IPS-18a (cell line): ENCODE measurements around the gene CEP162.
"Not testable (repeated sequence)": the region's sequence is repeated elsewhere in the genome, so short reads cannot be mapped to it uniquely, and the experiment has no call there.

Experiments used
- H3K27ac ChIP-seq: one replicate; pipeline ENCODE4 v1.5.1; 2013; ENCODE audit warnings: low read length
- H3K27me3 ChIP-seq: one replicate; pipeline ENCODE4 v1.6.1; 2013; ENCODE audit warnings: mild to moderate bottlenecking, low read length; ENCODE audit not compliant: control insufficient read depth, insufficient read depth
- H3K36me3 ChIP-seq: one replicate; pipeline ENCODE4 v1.6.1; 2013; ENCODE audit warnings: low read depth, low read length; ENCODE audit not compliant: control insufficient read depth
- H3K4me1 ChIP-seq: one replicate; pipeline ENCODE4 v1.6.1; 2013; ENCODE audit warnings: low read depth, low read length; ENCODE audit not compliant: control insufficient read depth
- H3K4me3 ChIP-seq: one replicate; pipeline ENCODE4 v1.5.1; 2013; ENCODE audit warnings: low read length
- H3K9ac ChIP-seq: one replicate; pipeline ENCODE4 v1.6.1; 2013; ENCODE audit warnings: mild to moderate bottlenecking, low read length, moderate library complexity
- H3K9me3 ChIP-seq: one replicate; pipeline ENCODE4 v1.6.1; 2013; ENCODE audit warnings: low read depth, low read length; ENCODE audit not compliant: control insufficient read depth

CEP162 gene

DNA sequence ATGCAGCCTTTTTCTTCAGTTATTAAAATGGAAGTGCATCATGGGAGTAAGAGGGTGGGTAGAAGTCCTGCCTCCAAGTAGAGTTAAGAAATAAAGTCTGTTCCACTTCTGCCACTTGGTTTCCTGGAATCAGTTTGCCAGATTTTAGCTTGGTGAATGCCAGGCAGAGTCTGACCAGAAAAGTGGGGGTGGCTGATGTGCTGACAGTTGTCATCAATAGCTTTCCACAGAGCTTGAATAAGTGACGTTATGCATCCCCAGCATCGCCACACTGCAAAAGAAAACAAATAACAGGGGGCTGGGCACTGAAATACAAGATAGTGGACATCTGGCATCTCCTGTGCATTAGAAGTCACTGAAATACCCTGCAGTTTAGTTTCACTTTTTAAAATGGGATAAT, 30.8 kb upstream of the CEP162 start:
- Histone ChIP-seq H3K27me3 (no peaks in the 10 kb centered on the region), H3K9me3 (no peaks in the 10 kb centered on the region), H3K9ac (no peak overlapping the region), H3K27ac (no peak overlapping the region), H3K4me1 (no peaks in the 10 kb centered on the region), H3K36me3 (no peaks in the 10 kb centered on the region), H3K4me3 (no peak overlapping the region)

DNA sequence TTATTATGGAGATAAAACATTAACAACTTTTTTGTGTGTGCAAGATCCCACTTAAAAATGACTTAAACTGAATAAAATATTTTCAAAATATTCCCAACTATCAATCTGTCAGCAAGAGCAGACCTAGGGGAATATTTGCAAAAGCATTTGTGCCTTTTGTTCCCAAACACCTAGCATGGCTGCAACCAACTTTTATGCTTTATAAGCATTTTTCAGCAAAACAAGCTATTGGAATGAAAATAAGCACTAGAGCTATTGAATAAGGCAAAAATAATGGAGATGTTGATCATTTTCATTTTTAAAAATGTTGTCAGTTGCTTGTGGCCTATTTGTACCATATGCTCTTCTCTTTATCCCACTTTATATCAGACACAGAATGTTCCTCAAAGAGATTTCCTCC, 28.2 kb upstream of the CEP162 start:
- H3K36me3 ChIP-seq, result no peaks in the 10 kb centered on the region
- no peaks in the 10 kb centered on the region for H3K4me1 ChIP-seq
- H3K27ac ChIP-seq, result no peak overlapping the region
- no peaks in the 10 kb centered on the region for H3K27me3 ChIP-seq
- H3K9me3 ChIP-seq, result no peaks in the 10 kb centered on the region
- no peak overlapping the region for H3K9ac ChIP-seq
- H3K4me3 ChIP-seq, result no peak overlapping the region

DNA sequence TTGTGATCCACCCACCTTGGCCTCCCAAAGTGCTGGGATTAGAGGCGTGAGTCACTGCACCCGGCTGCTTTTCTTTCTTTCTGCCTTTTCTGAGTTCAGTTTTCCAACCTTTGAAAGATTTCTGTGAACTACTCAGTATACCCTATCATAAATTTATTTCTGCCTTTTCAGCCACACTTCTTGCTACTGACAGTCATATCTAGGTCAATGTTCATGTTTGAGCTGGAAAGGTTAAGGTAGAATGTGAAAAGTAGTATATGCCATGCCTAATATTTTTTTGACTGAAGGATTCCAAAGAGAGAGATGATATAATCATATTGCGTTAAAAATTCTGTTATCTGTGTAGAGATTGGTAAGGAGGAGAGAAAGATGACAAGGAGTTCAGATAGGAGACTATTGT, 25.9 kb upstream of the CEP162 start:
- H3K27ac ChIP-seq, result no peak overlapping the region
- H3K9ac ChIP-seq, result no peak overlapping the region
- H3K36me3 ChIP-seq, result no peaks in the 10 kb centered on the region
- no peaks in the 10 kb centered on the region for H3K27me3 ChIP-seq
- H3K4me3 ChIP-seq, result no peak overlapping the region
- H3K9me3 ChIP-seq, result no peaks in the 10 kb centered on the region
- no peaks in the 10 kb centered on the region for H3K4me1 ChIP-seq

DNA sequence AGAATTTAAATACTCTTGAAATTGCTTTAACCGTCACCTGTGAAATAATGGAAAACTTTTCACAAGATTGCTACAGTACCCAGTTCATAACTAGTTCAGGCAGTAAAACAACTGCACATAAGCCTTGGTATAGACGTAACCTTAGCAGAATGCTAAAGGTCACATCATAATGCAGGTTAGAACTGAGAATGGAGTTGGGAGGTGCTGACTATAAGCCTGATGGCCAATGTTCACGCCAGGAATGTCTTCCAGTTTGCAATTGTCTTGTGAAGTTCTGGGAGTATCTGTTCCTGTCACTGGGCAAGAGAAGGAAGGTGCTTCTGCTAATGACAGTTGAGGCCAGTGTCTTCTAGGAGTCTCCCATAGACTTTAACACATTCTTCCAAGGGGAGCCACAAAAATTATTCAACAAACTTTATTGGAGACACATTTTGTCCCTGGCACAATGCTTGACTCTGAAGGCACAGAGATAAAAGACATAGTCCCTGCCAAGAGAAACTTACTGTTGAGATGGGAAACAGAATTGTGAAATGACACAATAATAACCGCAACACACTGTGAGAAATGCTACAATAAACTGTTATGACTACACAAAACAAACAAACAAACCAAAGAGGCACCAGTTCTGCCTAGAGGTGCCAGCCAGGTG, 24.6 kb upstream of the CEP162 start:
- no peak overlapping the region for H3K4me3 ChIP-seq
- no peak overlapping the region for H3K27ac ChIP-seq
- H3K27me3 ChIP-seq, result no peaks in the 10 kb centered on the region
- no peak overlapping the region for H3K9ac ChIP-seq
- no peaks in the 10 kb centered on the region for H3K9me3 ChIP-seq
- H3K4me1 ChIP-seq, result no peaks in the 10 kb centered on the region
- H3K36me3 ChIP-seq, result no peaks in the 10 kb centered on the region

DNA sequence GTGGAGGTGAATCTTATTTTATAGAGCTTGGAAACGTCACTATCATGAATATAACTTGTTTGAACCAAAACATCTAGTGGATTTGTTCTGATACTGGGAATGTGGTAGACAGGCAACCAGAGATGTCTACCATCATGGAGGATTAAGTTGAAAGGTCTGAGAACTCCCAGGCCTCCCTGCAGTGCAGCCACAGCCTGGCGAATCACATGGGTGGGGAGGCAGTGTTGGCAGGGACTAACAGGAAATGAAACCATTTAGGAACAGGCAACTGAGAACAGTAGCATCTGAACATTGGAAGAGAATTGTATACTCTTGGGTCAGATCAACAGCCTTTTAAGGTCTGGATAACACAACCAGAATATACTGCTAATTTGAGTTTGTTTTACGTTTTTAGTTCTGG, 22.3 kb upstream of the CEP162 start:
- Histone ChIP-seq H3K27me3 (no peaks in the 10 kb centered on the region), H3K4me3 (no peak overlapping the region), H3K4me1 (no peaks in the 10 kb centered on the region), H3K36me3 (no peaks in the 10 kb centered on the region), H3K9ac (no peak overlapping the region), H3K9me3 (no peaks in the 10 kb centered on the region), H3K27ac (no peak overlapping the region)

DNA sequence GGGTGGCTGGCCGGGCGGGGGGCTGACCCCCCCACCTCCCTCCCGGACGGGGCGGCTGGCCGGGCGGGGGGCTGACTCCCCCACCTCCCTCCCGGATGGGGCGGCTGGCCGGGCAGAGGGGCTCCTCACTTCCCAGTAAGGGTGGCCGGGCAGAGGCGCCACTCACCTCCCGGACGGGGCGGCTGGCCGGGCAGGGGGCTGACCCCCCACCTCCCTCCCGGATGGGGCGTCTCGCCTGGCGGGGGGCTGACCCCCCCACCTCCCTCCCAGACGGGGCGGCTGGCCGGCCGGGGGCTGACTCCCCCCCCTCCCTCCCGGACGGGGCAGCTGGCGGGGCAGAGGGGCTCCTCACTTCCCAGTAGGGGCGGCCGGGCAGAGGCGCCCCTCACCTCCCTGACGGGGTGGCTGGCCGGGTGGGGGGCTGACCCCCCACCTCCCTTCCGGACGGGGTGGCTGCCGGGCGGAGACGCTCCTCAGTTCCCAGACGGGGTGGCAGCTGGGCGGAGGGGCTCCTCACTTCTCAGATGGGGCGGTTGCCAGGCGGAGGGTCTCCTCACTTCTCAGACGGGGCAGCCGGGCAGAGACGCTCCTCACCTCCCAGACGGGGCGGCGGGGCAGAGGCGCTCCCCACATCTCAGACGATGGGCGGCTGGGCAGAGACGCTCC, 17.1 kb upstream of the CEP162 start:
- H3K9ac ChIP-seq, H3K27me3 ChIP-seq, H3K4me3 ChIP-seq, H3K9me3 ChIP-seq, H3K36me3 ChIP-seq, H3K27ac ChIP-seq, H3K4me1 ChIP-seq: not testable (repeated sequence)

DNA sequence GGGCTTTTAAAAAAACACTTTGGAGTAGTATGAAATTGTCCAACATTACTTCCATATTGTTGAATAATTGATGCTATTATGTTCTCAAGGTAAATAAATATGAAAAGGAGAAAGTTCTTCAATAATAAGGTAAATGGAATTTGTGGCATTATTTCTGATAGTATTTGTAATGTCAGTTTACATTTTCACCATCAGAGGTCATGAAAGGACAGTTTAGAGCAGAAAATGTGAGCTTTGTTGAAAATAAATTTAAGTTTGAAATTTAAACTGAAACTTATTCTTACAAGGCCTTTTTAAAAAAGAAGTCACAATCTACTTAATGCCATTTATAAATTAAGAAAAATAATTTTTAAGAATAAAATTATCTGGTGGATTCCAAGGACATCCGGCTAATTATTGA, 15.8 kb upstream of the CEP162 start:
- Histone ChIP-seq H3K9ac (no peak overlapping the region), H3K4me3 (no peak overlapping the region), H3K4me1 (no peaks in the 10 kb centered on the region), H3K9me3 (no peaks in the 10 kb centered on the region), H3K27ac (no peak overlapping the region), H3K27me3 (no peaks in the 10 kb centered on the region), H3K36me3 (no peaks in the 10 kb centered on the region)

DNA sequence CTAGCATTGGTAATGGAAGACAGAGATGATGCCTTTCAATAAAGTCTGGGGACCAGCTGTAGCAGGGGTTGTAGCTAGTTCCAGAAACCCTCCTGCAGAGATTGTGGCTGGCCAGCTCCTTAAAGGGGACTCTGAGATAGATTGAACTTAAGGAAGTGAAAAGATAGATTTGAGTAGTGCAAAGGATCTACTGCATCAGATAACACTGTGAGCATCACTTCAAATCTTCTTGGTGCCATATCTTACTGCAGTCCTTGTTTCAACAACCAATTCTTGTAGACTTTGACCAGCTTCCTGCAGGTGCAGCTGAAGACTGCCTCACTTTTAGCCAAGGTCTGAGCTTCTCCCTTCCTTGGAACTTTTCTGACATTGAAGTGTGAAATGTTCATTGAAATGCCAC, 14.8 kb upstream of the CEP162 start:
- no peak overlapping the region for H3K9ac ChIP-seq
- H3K4me1 ChIP-seq, result no peaks in the 10 kb centered on the region
- H3K4me3 ChIP-seq, result no peak overlapping the region
- no peaks in the 10 kb centered on the region for H3K27me3 ChIP-seq
- no peaks in the 10 kb centered on the region for H3K36me3 ChIP-seq
- H3K9me3 ChIP-seq, result no peaks in the 10 kb centered on the region
- H3K27ac ChIP-seq, result no peak overlapping the region

DNA sequence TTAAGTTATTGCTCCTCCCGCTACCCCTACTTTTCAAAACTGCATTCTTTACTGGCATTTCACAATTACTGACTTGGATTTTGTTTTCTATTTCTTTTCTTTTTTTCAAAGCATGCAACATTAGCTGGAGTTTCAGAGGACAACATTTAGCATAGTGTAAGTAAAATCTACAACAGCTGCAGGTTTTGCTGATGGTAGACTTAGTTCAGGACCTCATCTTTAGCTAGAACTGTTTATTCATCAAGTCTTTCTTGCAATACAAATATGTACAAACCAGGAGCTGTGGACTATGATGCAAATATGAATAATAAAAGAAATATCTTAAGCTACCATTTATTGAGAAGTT, 728 bp upstream of the CEP162 start:
- Histone ChIP-seq H3K9ac (peak overlapping the region; percentile 81), H3K9me3 (no peaks in the 10 kb centered on the region), H3K4me1 (peaks cover 3% of the 10 kb centered on the region), H3K36me3 (no peaks in the 10 kb centered on the region), H3K4me3 (peak overlapping the region; percentile 98), H3K27ac (no peak overlapping the region), H3K27me3 (peaks cover 10% of the 10 kb centered on the region)

DNA sequence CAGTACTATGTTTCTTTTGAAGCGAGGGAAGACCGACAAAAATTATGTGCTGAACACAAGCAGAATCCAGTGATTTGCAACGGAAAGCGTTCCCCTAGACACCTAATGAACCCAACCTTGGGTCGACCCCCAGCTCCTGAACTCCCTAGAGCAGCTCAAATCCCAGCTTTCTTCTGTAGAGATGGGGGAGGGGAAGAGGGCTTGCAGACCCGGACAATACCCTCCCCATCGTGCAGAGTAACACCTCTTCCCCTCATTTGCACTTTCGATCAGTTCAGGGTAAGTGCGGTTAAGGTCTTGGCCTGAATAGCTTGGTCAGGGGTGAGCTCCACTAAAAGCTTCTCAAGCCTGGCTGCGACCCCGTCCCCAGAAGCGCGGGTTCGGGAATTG, 404 bp downstream of the CEP162 start:
- H3K9ac ChIP-seq, result peak overlapping the region; percentile 81
- H3K9me3 ChIP-seq, result no peaks in the 10 kb centered on the region
- H3K4me3 ChIP-seq, result peak overlapping the region; percentile 98
- H3K27me3 ChIP-seq, result peaks cover 10% of the 10 kb centered on the region
- no peaks in the 10 kb centered on the region for H3K36me3 ChIP-seq
- peaks cover 3% of the 10 kb centered on the region for H3K4me1 ChIP-seq
- peak overlapping the region; percentile 35 for H3K27ac ChIP-seq

DNA sequence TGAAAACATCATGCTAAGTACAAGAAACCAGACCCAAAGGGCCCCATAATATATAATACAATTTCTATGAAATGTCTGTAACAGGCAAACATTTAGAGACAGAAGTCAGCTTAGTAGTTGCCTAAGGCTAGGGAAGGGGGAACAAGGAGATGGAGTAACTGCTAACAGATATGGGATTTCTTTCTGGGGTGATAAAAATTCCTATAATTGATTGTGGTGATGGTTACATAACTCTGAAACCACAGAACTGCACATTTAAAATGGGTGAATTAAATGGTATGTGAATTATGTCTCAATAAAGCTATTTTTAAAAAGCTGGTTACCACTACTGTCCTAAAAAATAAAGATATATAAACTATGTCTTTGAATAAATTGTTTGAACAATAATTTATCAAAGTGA, 3.2 kb downstream of the CEP162 start:
- Histone ChIP-seq H3K4me3 (no peak overlapping the region), H3K36me3 (no peaks in the 10 kb centered on the region), H3K27me3 (peaks cover 9% of the 10 kb centered on the region), H3K27ac (no peak overlapping the region), H3K9me3 (no peaks in the 10 kb centered on the region), H3K4me1 (peaks cover 3% of the 10 kb centered on the region), H3K9ac (no peak overlapping the region)

DNA sequence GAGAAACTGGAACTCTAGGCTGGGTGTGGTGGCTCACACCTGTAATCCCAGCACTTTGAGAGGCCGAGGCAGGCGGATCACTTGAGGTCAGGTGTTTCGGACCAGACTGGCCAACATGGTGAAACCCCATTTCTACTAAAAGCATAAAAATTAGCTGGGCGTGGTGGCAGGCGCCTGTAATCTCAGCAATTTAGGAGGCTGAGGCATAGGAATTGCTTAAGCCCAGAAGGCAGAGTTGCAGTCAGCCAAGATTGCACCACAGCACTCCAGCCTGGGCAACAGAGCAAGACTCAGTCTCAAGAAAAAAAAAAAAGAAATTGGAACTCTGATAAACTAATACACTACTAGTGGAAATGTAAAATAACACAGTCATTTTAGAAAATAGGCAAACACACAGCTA, 3.8 kb downstream of the CEP162 start:
- H3K27me3 ChIP-seq, H3K27ac ChIP-seq, H3K9me3 ChIP-seq: not testable (repeated sequence)

More for the DNA sequence above, 3.8 kb downstream of the CEP162 start:
- H3K4me3 ChIP-seq, H3K4me1 ChIP-seq, H3K9ac ChIP-seq, H3K36me3 ChIP-seq: not testable (repeated sequence)
